ENCODE data around the gene GLCCI1.

GLCCI1 gene

GRCh38 chr7:8131694-8132605 is 163.4 kb downstream of the GLCCI1 start:
- DNase-seq, result no peak

DNA sequence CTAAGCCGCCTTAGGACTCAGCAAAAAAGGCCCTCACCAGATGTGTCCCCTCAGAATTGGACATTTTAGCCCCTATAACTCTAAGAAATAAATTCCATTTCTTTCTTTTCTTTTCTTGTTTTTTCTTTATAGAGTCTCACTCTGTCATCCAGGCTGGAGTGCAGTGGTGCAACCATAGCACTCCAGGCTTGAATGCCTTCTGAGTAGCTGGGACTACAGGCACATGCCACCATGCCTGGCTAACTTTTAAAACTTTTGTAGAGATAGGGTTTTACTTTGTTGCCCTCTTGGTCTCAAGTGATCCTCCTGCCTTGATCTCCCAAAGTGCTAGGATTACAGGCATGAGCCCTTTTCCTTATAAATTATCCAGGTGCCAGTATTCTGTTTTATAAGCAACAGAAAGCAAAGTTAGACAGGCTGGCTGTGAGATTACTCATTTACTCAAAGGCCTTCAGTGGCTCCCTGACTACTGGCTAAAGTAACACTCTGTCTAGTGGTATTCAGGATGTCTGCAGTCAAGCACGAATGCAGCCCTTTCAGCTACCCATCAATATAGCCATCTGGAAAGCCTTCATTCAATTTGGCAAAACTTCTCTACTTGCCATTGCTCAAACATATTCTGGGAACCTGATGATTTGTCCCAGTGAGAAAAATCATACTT is 164.7 kb downstream of the GLCCI1 start:
- no peak for DNase-seq

DNA sequence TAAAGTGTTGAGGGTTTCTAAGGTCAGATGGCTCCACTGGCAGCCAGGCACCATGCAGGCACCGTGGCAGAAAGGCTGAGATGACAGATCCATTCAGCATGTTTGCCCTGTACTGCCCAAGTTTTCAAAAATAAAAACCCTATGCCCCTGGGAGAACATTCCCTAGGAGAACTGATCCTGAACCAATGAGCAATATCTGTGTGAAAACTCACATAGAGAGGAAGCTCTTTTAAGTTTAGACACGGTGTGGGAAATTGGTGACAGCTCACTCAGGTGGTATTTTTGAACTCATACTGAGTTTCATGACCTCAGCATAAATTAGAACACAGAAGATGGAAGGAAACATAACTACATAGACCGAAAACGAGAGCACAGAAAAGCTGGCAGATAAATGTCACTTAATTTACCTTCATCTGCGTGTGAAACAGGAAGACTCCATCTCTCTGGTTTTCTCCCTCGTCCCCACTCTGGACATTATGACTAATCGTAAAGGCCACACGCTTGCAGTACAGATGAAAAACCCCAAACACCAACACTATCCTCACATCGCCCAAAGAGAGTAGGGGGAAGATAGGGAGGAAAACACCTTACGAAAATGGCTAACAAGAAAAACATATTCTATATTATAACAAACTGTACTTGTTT is 165.6 kb downstream of the GLCCI1 start:
- no peak for DNase-seq

DNA sequence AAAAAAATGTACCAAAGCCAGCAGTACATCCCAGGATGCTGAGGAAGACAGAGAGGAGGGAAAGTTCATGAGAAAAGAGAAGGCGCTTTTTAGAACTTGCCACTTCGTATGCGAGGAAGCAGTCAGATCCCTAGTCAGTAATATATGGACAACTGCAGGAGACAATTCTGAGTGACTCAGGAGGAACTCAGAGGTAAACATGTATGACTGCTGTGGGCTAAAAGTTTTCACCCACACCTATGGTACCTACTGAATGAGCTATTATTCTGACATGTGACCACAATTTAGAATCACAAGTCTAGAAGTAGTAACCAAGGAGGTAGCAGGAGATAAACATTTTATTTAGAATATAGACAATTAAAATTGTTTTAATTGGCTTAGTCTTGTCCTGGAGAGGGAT is 166.8 kb downstream of the GLCCI1 start:
- no peak for DNase-seq

- no peak for DNase-seq
Measured at GRCh38 chr7:8136051-8136730, 167.6 kb downstream of the GLCCI1 start.
